SW 1271 (cell line): ENCODE measurements around the gene SND1.

Source experiments
- DNase-seq, 2 experiments: peaks; one replicate each; lab custom pipeline; 2025; lab: John Stamatoyannopoulos, UW

SND1 gene

DNA sequence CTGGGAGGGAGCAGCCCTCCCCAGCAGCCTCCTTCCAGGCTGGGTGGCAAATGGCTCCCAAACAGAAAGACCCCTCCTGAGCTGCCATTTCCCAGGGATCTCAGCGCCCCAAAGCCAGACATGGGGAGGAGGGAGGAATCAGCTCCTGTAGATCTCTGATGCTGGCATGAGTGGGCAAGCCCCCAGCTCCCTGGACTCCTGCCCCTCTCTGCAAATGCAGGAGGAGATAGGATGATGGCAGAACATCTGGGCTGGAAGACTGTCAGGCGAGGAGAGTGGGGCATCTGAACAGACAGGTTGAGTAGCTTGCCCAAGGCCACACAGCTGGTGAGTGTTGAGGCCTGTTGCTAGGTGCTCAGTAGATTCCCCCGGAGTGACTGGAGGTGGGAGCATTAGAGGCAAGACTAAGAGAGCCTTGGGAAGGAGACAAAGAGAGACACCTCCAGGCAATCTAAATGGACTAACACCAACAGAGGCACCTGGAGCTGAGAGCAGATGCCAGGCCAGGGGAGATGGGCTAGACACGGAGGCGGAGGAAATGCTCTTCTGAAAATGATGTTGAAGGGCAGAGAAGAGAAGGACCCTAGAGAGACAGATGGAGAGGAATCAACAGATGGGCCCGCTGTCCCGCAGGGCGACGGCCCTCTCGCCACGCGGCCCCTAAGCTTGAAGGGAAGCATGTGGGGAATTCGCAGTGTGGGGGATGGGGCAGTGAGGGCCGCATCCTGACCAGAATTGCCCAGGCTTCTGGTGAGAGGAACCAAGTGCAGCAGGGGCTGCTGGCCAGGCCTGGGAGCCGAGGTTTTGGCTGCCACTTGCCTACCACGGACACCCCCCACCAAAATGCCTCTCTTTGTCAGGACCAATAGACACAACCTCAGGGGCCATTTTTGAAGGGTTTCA is 464.1 kb downstream of the SND1 start:
- DNase-seq = no peak

DNA sequence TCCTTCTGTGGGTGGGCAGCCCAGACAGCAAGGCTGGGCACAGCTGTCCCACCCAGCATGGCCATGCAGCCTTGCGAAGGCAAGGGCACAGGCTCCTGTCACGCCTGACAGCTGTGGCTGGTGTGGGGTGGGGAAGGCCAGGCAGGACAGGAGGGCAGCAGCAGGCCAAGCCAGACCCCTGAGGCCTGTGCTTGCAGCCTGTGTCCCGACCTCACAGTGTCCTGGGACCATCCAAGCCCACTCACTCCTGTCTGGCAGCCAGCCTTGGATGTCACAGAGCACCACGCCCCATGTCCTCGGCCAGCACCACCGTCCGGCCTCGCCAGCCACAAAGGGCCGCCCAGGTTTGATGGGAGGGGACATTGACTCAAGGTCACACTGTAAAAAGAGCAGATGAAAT is 464.7 kb downstream of the SND1 start:
- DNase-seq = no peak

DNA sequence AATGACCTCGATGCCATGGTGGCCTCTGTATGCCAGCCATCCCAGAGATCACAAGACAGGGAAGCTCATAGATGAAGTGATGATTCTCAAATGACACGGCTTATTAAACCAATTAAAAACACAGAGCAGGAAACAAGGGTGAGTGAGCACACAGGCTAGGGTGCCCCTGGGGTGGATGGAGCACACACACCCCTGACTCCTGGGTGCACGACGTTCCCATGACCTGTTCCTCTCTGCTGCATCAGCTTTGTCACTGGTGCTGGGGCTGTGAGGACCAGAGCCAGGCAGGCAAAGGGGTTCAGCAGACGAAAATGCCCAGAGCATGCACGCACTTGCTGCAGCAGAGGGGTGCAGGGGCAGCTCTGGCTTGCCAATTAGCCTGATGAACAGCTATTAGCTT is 465.7 kb downstream of the SND1 start:
- DNase-seq = no peak

DNA sequence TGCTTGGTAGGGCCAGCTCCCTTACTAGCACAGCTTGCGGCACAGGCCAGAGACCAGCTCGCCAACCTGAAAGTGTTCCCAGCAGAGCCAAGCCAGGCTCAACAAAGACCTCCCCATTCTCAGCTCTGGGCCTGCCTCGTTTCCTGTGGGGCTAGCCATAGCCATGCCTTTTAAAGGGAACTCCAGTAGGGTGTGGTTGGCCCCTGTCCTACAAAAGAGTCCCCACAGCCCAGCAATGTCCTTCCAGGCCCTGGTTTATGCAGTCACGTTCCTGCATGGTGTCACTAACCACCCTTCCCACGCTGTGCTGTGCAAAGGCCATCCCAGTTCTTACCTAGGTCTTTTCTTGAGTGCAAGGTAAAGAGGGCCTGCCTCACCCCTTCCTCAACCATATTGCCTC is 467.0 kb downstream of the SND1 start:
- no peak for DNase-seq

DNA sequence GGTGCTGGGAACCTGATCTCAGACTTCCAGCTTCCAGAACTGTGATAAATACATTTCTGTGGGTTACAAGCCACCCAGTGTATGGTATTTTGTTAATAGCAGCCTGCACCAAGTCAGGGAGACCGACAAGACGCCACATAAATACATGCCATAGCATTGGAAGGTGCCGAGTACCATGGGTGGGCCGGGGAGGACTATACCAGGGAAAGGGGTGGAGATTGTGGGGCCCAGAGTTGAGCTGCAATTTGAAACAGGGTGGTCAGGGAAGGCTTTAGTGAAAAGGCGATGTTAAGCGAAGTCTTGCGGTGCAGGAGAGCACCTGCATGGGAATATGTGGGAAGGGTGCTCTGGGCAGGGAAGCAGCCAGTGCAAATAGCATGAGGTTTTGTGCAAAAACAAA is 468.1 kb downstream of the SND1 start:
- no peak for DNase-seq

DNA sequence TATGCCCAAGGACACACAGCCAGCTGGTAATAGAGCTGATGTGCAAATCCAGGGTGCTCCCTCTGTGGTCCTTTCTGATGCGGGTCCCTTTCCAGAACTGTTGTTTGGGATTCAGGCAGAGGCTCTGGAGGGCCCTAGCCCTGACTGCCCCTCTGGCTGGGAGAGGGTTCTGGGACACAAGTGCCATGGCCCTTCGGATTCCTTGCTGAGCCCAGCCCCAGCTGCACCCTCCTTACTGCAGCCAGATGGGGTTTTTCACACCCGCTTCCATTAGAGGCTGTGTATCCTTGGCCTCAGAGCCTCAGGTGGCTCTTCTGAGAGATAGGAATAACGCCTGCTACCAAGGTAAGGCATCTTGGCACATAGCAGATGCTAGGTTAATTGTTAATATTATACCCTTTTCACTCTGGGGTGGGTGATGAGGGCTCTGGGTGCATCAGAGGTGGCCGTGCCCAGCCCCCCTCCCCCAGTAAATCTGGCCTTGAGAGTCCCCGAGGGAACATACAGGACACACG is 469.0 kb downstream of the SND1 start:
- DNase-seq = no peak

DNA sequence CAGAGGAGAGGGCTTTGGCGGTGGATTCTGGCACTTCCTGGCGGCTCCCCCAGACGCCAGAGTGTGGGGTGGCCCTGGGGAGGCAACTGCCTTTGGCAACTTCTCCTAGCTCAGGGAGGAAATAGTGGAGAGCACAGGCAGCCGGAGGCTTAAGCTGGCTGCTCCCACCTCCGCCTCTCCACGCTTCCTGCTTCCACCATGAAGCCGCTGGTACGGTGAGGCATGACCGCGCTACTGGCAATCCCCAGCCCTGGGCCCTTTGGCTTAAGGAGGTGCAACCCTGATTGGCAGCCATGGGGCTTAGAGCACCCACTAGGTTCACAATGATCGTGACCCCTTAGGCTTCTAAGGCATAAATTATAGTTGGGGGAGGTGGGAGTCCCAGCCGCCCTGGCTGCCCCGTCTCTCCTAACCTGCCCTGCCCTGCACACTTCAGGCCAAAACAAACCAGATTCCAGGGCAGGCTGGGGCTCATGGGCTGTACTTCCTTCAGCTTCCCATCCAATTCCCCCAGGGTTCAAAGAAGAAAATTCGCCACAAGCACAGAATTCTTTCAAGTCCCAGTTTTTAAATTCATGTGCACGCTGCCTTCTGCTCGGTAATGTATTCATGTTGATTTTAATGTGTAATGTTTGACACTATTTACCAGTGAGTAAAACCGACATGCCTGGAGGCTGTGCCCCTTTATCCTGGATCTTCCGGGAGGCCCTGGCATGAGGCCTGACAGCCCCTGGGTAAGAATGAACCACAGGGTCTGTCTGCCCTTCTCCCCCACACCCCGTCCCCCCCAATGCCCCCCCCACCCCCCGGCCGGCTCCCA is 469.9 kb downstream of the SND1 start:
- no peak for DNase-seq

DNA sequence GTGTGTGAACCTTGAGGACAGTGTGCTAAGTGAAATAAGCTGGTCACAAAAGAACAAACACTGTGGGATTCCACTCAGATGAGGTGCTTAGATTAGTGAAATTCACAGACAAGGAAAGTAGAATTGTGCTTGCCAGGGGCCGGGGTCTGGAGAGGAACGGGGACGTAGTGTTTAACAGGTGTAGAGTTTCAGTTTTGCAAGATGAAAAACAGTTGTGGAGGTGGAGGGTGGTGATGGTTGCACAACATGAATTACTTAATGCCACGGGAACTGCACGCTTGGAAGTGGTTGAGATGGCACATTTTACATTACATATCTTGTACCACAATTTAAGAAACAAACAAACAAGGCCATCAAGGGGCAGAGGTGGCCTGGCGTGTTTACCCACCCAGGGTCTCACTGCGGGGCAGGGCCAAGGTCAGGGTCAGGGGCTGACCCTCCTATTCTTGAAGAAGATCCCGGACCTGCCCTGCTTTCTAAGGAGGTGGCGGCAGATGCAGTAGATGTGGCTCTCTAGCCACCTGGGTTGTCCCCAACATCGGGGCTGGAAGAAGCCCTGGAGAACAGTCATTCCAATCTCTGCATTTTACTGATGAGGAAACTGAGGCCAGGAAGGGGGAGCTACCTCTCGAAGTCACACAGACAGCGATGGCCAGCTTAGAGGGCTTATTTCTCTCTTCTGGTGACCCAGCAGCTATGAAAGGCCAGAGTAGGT is 470.7 kb downstream of the SND1 start:
- DNase-seq = no peak

DNA sequence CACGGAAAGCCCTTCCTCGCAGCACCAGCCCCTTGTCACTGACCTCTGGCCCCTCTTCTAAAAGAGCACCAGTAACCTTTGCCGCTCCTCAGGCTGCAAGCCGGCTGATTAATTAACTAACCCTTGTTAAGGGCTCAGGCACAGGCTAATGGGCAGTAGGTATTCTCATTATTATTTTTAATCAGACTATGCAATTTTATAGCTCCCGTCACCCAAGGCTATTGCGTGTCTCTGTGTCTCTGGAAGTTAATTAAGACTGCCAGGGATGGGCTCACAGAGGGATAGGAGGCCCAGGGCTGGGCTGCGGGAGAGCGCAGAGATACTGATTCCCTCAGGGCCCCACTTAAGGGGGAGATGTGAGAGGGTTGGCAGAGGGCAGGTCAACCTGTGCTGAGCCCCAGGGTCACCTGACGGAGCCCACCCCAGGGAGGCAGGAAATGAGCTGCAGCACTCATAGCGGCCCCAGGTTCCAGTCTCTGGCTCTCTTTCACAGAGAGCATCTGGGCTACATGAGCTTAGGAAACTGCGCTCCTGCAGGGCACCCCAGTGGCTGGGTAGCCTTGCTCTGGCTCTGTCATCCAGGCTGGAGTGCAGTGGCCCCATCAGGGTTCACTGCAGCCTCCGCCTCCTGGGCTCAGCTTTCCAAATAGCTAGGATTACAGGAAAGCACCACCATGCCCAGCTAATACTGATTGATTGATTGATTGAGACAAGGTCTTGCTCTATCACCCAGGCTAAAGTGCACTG is 471.5 kb downstream of the SND1 start:
- DNase-seq = no peak

DNA sequence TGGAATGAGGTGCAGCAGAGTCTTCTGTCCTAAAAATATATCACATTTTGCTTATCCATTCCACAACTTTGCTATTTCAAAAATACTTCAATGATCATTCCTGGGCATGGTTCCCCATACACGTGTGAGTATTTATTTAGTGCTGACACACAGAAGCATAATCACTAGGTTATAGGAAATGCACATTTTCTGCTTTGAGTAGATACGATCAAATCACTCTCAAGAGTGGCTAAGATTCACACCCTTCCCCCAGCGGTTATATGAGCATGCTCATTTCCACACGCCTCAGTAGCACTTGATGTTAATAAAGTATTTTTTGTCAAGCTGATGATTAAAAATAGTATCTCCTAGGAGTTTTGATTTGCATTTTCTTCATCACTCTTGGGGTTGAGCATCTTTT is 472.8 kb downstream of the SND1 start:
- DNase-seq = no peak

DNA sequence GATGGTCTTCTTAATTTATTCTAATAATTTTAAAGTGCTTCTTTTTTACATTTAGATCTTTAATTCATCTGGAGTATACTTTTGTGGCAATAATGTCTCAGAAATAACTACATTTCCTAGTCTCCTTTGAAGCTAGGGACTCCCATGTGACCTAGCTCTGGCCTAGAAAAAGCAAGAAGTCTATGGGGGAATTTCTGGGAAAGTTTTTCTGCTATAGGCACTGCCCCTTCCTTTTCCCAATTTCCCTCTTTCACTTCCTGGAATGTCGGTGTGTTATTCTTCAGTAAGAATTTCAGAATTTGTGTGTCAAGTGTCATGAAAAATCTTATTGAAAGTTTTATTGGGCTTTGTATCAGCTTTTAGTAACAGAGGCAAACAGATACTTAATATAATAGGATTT is 473.8 kb downstream of the SND1 start:
- no peak for DNase-seq

DNA sequence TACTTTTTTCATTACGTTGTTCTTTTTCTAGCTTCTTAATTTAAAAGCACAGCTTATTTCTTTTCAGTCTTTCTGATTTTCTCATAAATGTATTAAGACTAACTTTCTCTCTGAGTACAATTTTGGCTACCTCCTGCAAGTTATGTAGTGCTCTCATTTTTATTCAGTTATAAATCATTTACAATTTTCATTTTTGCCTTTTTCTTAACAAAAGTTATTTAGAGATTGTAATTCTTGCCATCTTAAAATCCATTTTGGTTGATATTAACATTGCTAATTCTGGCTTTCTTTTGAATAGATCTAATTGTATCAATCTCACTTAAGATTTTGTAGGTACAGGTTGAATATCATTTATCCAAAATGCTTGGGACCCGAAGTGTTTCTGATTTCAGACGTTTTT is 476.4 kb downstream of the SND1 start:
- no peak for DNase-seq

DNA sequence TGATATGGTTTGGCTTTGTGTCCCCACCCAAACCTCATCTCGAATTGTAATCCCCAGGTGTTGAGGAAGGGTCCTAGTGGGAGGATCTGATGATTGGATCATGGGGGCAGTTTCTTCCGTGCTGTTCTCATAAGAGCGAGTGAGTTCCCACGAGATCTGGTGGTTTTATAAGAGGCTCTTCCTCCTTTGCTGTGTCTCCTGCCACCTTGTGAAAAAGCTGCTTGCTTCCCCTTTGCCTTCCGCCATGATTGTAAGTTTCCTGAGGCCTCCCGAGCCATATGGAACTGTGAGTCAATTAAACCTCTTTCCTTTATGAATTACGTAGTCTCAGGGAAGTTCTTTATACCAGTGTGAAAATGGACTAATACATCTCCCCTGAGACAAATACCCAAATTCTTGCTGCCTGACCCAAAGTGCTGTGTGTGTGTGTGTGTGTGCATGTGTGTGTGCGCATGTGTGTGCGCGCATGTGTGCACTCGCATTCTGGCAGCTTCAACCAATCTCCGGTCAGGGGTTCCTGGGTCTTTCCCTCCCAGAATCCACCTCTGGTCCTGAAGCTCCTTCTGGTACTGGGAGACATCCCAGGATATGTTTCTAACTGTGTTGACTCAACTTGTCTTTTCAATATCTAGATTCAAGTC is 477.4 kb downstream of the SND1 start:
- no peak for DNase-seq

DNA sequence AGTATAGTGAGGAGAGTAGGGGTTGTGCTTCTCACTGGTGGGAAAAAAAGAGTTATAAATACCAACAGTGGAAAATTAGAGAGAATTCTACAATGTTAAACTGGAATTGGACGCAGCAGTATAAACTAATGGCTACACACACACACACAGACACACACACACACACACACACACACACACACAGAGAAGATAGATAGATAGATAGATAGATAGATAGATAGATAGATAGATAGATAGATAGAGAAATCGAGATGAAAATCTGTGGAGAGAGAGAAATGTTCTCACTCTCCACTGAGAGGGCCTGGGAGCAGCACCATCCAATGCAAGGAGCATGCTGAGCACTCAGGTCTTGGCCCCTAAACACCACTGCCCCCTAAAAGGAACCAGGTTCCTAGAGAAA is 479.1 kb downstream of the SND1 start:
- DNase-seq = no peak

DNA sequence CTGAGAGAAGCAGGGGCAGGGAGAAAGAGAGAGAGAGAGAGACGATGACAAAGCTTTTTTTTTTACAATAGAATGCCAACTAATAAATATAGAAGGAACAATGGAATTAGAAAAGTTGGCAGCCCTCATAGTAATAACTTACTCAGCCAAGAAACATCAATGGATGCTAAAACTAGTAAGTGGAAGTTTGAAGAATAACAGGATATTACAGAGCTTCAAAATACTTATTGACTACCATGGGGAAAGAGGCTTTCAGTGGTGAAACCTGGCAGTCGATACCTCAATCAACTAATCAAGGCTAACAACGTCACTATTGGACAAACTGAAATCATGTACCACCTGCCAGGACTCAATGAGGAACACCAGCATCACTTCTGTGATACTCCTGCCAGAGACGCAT is 479.7 kb downstream of the SND1 start:
- DNase-seq = no peak

DNA sequence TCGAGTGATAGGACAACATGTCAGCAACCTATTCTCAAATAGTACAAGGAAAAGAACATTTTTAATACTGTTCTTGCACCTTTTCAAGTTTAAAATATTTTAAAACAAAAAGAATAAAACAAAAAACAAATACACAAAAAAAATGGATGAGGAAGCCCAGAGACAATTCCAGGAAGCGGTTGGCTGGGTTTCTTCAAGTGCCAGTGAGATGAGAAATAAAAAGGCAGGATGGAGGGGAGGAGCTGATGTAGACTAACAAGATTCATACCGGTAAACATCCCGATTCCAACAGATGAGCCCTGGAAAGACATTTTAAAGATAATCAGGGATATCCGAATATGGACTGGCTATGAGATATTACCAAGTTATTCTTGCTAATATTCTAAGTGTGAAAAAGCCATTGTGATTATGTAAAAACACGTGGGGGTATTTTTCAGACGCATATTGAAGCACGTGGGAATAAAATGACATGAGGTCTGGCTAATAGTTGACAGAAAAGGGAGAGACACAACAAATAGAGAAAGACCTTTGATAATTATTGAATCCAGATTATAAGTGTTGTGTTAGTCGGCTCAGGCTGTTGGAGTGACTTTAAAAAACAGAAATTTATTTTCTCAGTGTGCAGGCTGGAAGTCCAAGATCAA is 480.6 kb downstream of the SND1 start:
- DNase-seq = no peak

DNA sequence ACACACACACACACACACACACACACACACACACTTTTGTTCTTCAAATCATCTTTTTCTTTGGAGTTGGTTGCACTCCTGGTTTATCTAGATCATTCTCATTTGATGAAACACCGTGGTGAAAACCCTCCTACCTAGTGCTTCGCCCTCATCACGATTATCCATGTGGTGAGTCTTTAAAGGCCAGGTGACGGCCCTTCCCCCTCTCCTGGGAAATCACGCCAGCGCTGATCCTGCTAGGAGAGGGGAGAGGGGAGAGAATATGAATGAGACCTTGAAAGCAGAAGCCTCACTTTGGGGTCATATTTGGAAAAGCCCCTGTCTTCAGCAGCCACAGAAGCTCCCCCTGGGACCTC is 483.1 kb downstream of the SND1 start:
- DNase-seq = no peak

DNA sequence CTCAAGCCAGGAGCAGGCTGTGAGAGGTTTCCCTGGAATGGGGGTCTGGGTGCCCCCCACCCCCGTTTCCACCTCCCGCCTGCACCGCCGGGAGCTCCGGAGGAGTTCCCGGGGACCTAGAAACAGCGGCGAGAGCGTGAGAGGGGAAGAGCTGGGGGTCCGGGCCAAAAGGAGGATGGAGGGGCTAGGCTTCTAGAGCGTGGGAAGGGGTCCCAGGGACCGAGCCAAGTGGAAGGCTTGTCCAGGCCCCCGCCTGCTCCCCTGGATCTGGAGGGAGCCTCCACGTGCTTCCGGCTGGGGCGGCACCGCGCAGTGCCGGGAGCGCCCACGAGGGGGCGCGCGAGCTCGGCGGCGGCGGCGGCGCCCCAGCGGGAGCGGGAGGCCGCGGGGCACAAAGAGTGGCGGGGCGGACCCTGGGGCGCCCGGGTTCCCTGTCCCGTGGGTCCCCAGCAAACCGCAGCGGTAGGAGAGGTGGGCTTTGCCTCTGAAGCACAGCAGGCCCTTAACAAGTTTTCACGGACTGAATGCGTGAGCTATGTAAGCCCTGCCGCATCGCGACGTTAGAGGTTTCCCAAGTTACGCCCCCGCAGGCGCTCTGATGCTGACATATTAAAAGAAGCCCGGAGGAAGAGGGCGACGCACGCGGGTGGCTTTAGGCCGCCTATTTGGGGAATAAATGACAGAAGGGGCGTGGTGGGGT is 483.7 kb downstream of the SND1 start:
- DNase-seq = peak in 1 of 2 experiments; percentile 24

DNA sequence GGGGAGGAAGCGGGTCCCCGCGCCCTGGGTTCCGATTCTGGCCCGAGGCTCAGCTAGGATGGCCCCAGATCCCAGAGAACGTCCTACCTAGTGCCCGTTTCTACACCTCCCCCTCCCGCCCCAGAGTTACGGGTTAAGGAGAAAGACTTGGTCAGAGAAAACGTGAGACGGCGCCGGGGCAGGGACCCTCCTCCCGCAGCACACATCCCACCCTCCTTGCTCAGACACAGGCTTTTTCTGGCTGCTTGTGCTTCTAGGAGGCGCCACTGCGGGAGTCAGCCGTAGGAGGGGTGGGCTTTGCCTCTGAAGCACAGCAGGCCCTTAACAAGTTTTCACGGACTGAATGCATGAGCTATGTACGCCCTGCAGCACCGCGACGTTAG is 484.2 kb downstream of the SND1 start:
- DNase-seq = no peak

DNA sequence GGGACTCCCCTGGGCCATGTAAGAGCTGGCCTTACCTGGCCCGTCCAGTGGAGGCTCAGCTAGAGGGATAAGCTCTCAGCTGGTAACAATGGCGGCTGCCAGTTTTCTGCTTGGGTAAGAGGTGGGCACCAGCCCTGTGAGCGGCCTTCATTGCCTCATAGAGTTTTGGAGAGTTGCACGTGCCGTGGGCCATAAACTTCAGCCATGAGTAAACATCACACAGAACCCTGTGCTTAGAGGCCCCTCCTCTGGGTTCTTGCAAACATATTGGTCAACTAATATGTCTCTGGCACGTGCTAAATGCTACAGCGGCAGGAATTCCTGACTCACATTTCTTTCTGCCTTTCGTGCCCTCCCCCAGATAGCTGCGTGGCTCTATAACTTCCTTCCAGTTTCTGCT is 485.2 kb downstream of the SND1 start:
- no peak for DNase-seq
